K562 (cell line): ENCODE measurements around the gene EMC9. TPM values are rescaled to one million over a fixed set of nuclear protein-coding genes. Genes with fewer than 3 reads are reported as not detected.

Experiments used
- BRCA1 ChIP-seq, 2 experiments: fragments of 450-650 bp in 1 of 2; sonication (generic) in 1 of 2; formaldehyde crosslinking in 1 of 2; IDR thresholded peaks; 2 replicates each; pipeline versions ENCODE4 v1.5.0 to v1.6.1; 2017 to 2020; ENCODE audit warnings: mild to moderate bottlenecking in 1 of 2, missing genetic modification reagents in 1 of 2
- CBFB ChIP-seq: sonication (generic); formaldehyde crosslinking; IDR thresholded peaks from 2 replicates; pipeline ENCODE4 v1.4.0; 2020; ENCODE audit warnings: mild to moderate bottlenecking, missing genetic modification reagents
- CHD1 ChIP-seq: fragments of 200-600 bp; sonication (generic); IDR thresholded peaks from one replicate; pipeline ENCODE4 v1.6.1; 2012; ENCODE audit warnings: mild to moderate bottlenecking, moderate library complexity, low read length, inconsistent platforms
- CXXC5 ChIP-seq: fragments of 250-450 bp; sonication (Bioruptor Pico); IDR thresholded peaks from 2 replicates; pipeline ENCODE4 v1.8.0; 2022; ENCODE audit warnings: inconsistent platforms, mild to moderate bottlenecking, moderate library complexity
- DDX20 ChIP-seq: fragments of 450-650 bp; IDR thresholded peaks from 2 replicates; pipeline ENCODE4 v1.6.1; 2016; ENCODE audit warnings: missing genetic modification characterization, low read depth, mild to moderate bottlenecking, missing compliant biosample characterization, moderate library complexity
- ETV1 ChIP-seq: fragments of 450-650 bp; conservative IDR thresholded peaks from 2 replicates; pipeline ENCODE4 v1.6.1; 2016; ENCODE audit warnings: missing genetic modification characterization, control low read depth, low read depth, missing compliant biosample characterization
- GTF2A2 ChIP-seq: IDR thresholded peaks from 2 replicates; pipeline ENCODE4 v1.6.1; 2016; ENCODE audit warnings: mild to moderate bottlenecking, missing genetic modification characterization, missing compliant biosample characterization
- HDAC3 ChIP-seq: fragments of 450-650 bp; IDR thresholded peaks from 2 replicates; pipeline ENCODE4 v1.6.1; 2018; ENCODE audit warnings: borderline replicate concordance, mild to moderate bottlenecking, moderate library complexity; ENCODE audit not compliant: partially characterized antibody
- HMG20B ChIP-seq: fragments of 250-450 bp; sonication (Bioruptor Pico); IDR thresholded peaks from 2 replicates; pipeline ENCODE4 v1.5.0; 2021; ENCODE audit warnings: mild to moderate bottlenecking
- KLF1 ChIP-seq: fragments of 450-650 bp; IDR thresholded peaks from 2 replicates; pipeline ENCODE4 v1.6.1; 2016; ENCODE audit warnings: missing genetic modification characterization, missing compliant biosample characterization
- KLF16 ChIP-seq: IDR thresholded peaks from 2 replicates; pipeline ENCODE4 v1.6.1; 2016; ENCODE audit warnings: antibody characterized with exemption
- NFXL1 ChIP-seq: fragments of 450-650 bp; formaldehyde crosslinking; IDR thresholded peaks from 2 replicates; pipeline ENCODE4 v1.4.0; 2021; ENCODE audit warnings: mild to moderate bottlenecking
- NR3C1 ChIP-seq: sonication (generic); formaldehyde crosslinking; IDR thresholded peaks from 2 replicates; pipeline ENCODE4 v1.8.1; 2022; ENCODE audit warnings: missing genetic modification reagents
- PATZ1 ChIP-seq: fragments of 250-450 bp; sonication (Bioruptor Pico); IDR thresholded peaks from 2 replicates; pipeline ENCODE4 v1.5.0; 2020; ENCODE audit warnings: mild to moderate bottlenecking, borderline replicate concordance
- POLR2B ChIP-seq: fragments of 450-650 bp; IDR thresholded peaks from 2 replicates; pipeline ENCODE4 v1.6.1; 2018; ENCODE audit warnings: low read depth; ENCODE audit not compliant: partially characterized antibody
- POLR2H ChIP-seq: IDR thresholded peaks from 2 replicates; pipeline ENCODE4 v1.6.1; 2016; ENCODE audit warnings: missing genetic modification characterization, low read depth, mild to moderate bottlenecking, control low read depth, missing compliant biosample characterization, moderate library complexity
- RB1 ChIP-seq: fragments of 450-650 bp; IDR thresholded peaks from 2 replicates; pipeline ENCODE4 v1.6.1; 2017; ENCODE audit warnings: low read depth, mild to moderate bottlenecking
- RCOR1 ChIP-seq, 2 experiments: IDR thresholded peaks; 2 replicates each; pipeline ENCODE4 v1.6.1; 2012; ENCODE audit warnings: low read depth in 2 of 2, low read length in 2 of 2, borderline replicate concordance in 1 of 2, improper control_type of control experiment in 1 of 2
- RUNX1 ChIP-seq: sonication (generic); IDR thresholded peaks from 2 replicates; pipeline ENCODE4 v1.6.1; 2016; ENCODE audit warnings: antibody characterized with exemption, low read depth
- SRSF9 ChIP-seq: fragments of 200-400 bp; formaldehyde crosslinking; IDR thresholded peaks from 2 replicates; pipeline ENCODE4 v1.6.1; 2017; ENCODE audit warnings: low read depth, low read length, borderline replicate concordance
- ZBTB1 ChIP-seq: sonication (generic); formaldehyde crosslinking; IDR thresholded peaks from 2 replicates; pipeline ENCODE4 v1.8.1; 2023; ENCODE audit warnings: missing genetic modification reagents, low read depth, mild to moderate bottlenecking, borderline replicate concordance
- polyA plus RNA-seq, 8 experiments: library from polyadenylated mRNA; depleted of rRNA in 4 of 8; stranded (reverse) in 5 of 8; unstranded in 3 of 8; fragments of >200 nt; fragmentation: Nextera tagmentation in 2 of 8; fragmentation: Illumina TruSeq in 1 of 8; extraction: Ambion mirVana in 2 of 8; extraction: Trizol in 1 of 8; gene quantifications; 2 replicates each; pipeline versions ENCODE4 v1.2.1 to v1.2.3, GENCODE V29; 2011 to 2014; ENCODE audit warnings: inconsistent platforms in 1 of 8, missing spikeins in 1 of 8
- total RNA-seq, 7 experiments: library from RNA; depleted of rRNA in 6 of 7; stranded (reverse); fragments of >200 nt in 6 of 7; fragmentation: Illumina TruSeq in 2 of 7; extraction: Trizol in 2 of 7; gene quantifications; 2 replicates each; pipeline versions ENCODE4 v1.2.1 to v1.2.3, GENCODE V29; 2011 to 2021; ENCODE audit warnings: low replicate concordance in 1 of 7
- TF ChIP-seq, protein P1 (sequence below): conservative IDR thresholded peaks from 2 replicates; pipeline ENCODE4 v1.6.1; 2011; ENCODE audit warnings: low read depth, mild to moderate bottlenecking, low read length; ENCODE audit not compliant: control insufficient read depth
- TF ChIP-seq, protein P2 (sequence below): IDR thresholded peaks from 3 replicates; pipeline ENCODE4 v1.6.1; 2011; ENCODE audit warnings: borderline replicate concordance, mild to moderate bottlenecking; ENCODE audit not compliant: insufficient read length, insufficient read depth

Gene EMC9
- total and polyA plus RNA-seq, 9 of the 15 experiments (the other 6 are each of a cell fraction or from before 2014, with no cell fraction given) = 3.1 to 13.2 (median 7.8) TPM

GRCh38 chr14:24093901-24094840 is 47.2 kb downstream of the EMC9 start, which contains the start of gene PCK2 (continued):
- peak; percentile 50 for TF ChIP-seq CXXC5 (CRISPR knock-in tag)
- no peak for TF ChIP-seq NFXL1
- TF ChIP-seq KLF16 = no peak
- TF ChIP-seq ZBTB1 = no peak; the same call in 1 of the 2 replicates
- peak; percentile 92 for TF ChIP-seq POLR2B
- TF ChIP-seq ETV1 (tag) = peak; percentile 62
- TF ChIP-seq HMG20B = peak; percentile 18; the same call in 1 of the 2 replicates
- peak; percentile 92 for TF ChIP-seq POLR2H (tag)
- peak; percentile 48 for TF ChIP-seq RB1
- TF ChIP-seq, protein P1, sequence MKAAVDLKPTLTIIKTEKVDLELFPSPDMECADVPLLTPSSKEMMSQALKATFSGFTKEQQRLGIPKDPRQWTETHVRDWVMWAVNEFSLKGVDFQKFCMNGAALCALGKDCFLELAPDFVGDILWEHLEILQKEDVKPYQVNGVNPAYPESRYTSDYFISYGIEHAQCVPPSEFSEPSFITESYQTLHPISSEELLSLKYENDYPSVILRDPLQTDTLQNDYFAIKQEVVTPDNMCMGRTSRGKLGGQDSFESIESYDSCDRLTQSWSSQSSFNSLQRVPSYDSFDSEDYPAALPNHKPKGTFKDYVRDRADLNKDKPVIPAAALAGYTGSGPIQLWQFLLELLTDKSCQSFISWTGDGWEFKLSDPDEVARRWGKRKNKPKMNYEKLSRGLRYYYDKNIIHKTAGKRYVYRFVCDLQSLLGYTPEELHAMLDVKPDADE = no peak
- peak; percentile 62; the same call in 1 of the 2 replicates for TF ChIP-seq GTF2A2 (tag)
- no peak for TF ChIP-seq SRSF9
- TF ChIP-seq HDAC3 = no peak
- no peak for TF ChIP-seq RCOR1 (IDR thresholded peaks at IDR 0.05; ENCODE audit: borderline replicate concordance in 1 of 2, low read depth in 2 of 2, low read length in 2 of 2)
- no peak for TF ChIP-seq RUNX1
- TF ChIP-seq, protein P2, sequence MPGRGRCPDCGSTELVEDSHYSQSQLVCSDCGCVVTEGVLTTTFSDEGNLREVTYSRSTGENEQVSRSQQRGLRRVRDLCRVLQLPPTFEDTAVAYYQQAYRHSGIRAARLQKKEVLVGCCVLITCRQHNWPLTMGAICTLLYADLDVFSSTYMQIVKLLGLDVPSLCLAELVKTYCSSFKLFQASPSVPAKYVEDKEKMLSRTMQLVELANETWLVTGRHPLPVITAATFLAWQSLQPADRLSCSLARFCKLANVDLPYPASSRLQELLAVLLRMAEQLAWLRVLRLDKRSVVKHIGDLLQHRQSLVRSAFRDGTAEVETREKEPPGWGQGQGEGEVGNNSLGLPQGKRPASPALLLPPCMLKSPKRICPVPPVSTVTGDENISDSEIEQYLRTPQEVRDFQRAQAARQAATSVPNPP = no peak
- no peak for TF ChIP-seq PATZ1 (CRISPR knock-in tag)
- TF ChIP-seq BRCA1 (IDR thresholded peaks at IDR 0.05) = no peak
- TF ChIP-seq BRCA1 (CRISPR knock-in tag; IDR thresholded peaks at IDR 0.05) = no peak
- no peak for TF ChIP-seq CBFB
- TF ChIP-seq NR3C1 (CRISPR knock-in tag) = no peak
- TF ChIP-seq KLF1 (tag) = no peak
- TF ChIP-seq CHD1 = peak; percentile 83
- no peak for TF ChIP-seq DDX20
